RKO (cell line): ENCODE data around the gene TESMIN.

Experiments used
- DNase-seq: peaks from one replicate; pipeline ENCODE4 v3.0.0-alpha.2; 2016; ENCODE audit warnings: low spot score

TESMIN gene

DNA sequence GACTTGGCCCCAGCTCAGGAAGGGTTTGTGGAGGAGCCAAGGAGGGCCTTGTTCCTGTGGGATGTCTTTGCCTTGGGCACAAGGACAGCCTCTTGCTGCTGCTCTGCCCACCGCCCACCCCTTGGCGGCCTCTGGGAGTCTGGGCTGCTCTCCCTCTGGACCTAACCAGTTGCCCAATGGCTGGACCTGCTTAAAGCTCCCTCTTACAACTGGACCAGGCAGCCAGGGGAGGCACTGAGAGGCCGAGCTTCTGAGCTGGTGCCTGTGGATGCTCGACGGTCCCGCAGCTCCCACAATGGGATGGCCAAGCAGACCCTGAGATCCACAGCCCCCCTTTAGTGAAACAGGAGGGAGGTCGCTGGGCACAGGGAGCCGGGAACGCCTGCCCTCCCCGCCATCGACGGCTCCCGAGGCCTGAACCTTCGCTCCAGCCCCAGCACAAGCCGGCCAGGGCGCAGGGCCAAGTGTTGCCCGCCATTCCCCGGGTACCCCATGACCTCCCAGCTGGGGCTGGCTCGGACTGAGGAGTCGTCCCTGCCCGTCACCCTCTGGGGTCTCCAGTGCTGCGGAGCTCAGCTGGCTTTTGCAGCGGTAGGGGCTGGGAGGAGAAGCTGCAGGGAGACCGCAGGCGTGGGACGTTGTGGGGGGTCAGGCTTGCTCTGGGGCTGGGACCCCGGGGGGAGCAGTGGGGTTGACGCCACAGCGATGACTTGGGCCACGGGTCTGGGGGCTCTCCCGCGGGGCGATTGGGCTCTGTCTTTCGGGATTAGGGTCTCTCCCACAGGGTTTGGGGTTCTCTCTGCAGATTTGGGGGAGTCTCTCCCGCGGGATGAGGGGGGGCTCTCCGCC lies 67.6 kb downstream of the TESMIN start:
- no peak for DNase-seq

GRCh38 chr11:68683121-68683520 lies 68.2 kb downstream of the TESMIN start:
- no peak for DNase-seq

DNA sequence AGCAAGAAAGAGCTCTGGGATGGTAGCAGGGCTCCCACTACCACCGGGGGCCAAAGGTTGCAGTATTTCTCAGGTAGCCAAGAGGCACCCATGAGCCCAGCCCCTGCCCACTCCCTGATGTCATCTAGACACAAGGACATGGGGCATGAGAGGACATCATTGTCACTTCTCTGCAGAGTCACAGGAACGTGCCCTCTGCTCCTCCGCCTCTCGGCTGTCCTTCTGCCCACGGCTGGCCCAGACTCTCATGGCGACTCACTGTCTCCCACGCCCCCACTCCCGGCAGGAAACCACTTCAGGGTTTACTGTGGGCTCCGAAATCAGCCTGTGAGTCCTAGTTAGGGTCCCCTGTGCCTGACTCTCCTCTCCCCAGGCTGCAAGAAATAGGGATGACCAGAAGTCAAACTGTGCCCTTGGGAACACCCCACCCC lies 68.8 kb downstream of the TESMIN start:
- no peak for DNase-seq

GRCh38 chr11:68680541-68681231 lies 70.6 kb downstream of the TESMIN start:
- DNase-seq, result no peak

DNA sequence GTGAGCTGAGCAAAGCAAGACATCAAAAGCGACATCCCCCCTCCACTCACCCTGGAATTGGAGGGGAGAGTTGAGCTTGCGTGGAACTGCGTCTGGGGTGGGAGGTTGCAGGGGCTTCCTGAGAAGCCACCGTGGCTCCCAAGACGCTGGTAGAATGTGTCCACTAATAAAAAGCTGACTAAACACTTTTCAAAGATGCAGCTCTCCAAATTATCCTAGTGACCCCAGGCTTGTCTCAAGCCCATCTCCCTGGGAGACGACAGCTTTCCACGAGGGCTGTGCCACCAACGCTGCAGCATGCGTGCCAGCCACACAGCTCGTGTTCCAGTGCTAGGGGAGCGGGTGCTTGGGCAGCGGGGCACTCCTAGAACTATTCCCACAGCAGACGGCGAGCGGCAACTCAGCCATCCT lies 73.3 kb downstream of the TESMIN start:
- no peak for DNase-seq

GRCh38 chr11:68677432-68677831 lies 73.9 kb downstream of the TESMIN start:
- DNase-seq, result peak; percentile 88

DNA sequence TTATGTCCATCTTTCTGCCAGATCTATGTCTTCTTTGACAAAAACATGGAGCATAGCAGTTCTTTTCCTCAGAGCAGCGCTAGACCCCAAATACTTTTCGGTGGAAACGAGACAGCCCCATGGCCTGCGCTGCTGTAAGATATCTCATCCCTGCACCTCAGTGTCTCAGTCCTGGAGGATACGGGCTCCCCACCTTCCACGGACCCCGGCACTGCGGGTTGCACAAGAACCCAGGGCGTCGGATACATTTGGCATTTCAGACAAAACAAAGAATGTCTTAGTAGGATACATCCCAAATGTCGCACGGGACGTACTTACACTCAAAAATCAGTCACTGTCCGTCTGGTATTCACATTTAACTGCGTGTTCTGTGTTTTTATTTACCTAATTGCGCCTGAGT lies 76.9 kb downstream of the TESMIN start:
- DNase-seq, result no peak

DNA sequence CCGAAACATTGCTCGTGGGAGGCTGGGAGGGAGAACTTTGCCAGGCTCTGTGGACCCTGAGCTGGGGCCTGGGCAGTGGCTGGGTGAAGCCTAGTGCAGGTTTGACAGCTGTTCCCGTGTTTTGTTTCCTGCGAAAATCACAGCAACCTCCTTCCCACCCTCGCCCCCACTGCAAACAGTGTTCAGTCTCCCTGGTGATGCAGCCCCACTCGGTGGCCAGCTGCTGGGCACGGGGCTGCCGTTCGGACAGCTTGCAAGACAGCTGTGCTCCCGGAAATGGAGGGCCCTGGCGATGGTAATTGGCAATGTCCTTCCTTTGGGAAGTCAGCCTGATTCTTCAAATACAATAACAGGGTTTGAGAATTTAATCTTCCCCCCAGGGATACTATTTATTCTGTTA lies 77.3 kb downstream of the TESMIN start:
- DNase-seq, result no peak

DNA sequence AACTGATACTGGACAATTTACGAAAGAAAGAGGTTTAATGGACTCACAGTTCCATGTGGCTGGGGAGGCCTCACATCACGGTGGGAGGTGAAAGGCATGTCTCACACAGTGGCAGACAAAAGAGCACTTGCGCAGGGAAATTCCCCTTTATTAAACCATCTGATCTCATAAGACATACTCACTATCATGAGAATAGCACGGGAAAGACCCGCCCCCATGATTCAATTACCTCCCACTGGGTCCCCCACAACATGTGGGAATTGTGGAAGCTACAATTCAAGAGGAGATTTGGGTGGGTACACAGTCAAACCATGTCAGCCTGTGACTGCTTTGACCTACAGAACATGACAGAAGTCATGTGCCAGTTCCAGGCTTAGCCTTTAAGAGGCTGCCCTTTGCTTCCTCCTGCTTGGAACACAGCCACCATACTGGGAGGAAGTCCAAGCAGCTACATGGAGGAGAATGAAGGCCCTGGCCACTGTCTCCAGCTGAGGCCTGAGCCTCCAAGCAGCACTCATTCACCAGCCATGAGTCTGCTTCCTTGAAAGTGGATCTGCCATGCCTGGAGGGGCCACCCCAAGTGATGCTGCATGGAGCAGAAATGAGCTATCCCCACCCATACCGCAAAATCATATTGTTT lies 77.9 kb downstream of the TESMIN start:
- no peak for DNase-seq

- DNase-seq, result no peak
These were observed 80.9 kb downstream of the TESMIN start for GRCh38 chr11:68670208-68670992.

DNA sequence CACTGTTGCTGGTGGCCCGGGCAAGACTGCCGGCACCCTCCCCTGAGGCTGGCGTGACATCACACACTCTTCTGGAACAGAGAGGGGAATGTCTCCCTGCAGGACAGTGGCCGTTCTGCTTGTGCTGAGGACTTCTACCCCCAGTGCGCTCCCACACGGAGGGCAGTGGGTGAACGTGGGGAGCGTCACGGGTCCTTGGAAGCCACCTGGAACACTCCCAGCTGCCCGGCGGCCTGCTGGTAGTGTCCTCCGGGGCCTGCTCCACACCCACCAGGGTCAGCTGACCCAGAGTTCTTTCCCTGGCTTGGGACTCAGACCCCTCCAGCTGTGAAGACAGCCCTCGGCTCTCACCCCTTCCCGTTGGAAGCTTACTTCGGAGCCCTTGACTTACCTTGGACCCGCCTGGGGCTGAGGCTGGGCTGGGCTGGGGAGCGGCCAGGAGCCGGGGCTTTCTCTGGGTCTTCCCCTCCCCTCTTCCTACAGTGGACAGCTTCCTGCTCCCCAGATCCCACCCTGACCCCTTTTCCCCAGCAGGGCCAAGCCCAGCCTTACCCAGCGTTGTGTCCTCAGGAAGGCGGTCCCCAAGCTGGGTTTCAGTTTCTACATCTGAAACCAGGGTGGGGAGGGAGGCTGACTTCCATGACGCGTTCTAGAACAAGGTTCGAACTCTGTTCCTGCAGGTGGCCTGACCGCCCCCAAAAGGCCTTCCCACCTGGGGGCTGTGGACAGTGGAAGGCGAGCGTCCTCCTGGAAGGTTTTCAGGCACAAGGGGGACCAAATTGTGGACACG lies 81.8 kb downstream of the TESMIN start:
- DNase-seq, result no peak

GRCh38 chr11:68667511-68668500 lies 83.5 kb downstream of the TESMIN start:
- no peak for DNase-seq

GRCh38 chr11:68666849-68667248 lies 84.5 kb downstream of the TESMIN start:
- no peak for DNase-seq

DNA sequence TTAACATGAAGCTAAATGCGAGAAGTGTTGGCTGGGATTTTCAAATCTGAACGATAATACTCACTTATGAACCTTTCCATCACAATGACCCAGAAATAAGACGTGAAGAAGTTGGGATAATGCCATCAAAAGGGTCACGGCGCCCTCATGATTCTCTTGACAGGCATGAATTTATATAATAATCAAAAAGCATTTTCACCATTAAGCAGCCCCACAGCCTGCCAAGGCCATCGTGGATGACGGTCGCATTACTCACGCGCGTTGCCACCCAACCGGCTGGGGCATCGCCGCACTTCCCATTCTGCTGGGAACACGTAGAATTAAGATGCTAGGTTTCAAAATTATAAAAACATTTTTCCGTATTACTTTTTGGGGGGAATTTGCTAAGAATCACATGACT lies 85.9 kb downstream of the TESMIN start:
- DNase-seq, result no peak

GRCh38 chr11:68664906-68665305 lies 86.4 kb downstream of the TESMIN start:
- DNase-seq, result no peak

DNA sequence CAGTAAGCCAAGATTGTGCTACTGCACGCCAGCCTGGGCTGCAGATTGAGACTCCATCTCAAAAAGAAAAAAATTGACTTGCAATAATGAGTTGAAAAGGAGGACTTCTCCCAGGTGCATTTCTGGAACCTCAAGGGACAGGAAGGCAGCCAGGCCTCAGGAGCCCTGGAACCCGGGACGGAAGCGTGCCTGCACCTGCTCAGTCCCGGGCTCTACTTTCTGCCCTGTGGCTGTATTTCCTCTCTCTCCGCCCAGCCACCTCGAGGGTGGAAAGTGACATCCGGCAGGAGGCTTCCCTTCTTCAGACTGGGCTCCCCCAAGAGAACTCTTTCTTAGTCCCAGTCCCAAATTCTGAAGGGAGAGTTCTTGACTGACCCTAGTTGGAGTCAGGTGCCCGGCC lies 87.2 kb downstream of the TESMIN start:
- DNase-seq, result no peak

GRCh38 chr11:68663482-68664010 lies 87.8 kb downstream of the TESMIN start:
- no peak for DNase-seq

DNA sequence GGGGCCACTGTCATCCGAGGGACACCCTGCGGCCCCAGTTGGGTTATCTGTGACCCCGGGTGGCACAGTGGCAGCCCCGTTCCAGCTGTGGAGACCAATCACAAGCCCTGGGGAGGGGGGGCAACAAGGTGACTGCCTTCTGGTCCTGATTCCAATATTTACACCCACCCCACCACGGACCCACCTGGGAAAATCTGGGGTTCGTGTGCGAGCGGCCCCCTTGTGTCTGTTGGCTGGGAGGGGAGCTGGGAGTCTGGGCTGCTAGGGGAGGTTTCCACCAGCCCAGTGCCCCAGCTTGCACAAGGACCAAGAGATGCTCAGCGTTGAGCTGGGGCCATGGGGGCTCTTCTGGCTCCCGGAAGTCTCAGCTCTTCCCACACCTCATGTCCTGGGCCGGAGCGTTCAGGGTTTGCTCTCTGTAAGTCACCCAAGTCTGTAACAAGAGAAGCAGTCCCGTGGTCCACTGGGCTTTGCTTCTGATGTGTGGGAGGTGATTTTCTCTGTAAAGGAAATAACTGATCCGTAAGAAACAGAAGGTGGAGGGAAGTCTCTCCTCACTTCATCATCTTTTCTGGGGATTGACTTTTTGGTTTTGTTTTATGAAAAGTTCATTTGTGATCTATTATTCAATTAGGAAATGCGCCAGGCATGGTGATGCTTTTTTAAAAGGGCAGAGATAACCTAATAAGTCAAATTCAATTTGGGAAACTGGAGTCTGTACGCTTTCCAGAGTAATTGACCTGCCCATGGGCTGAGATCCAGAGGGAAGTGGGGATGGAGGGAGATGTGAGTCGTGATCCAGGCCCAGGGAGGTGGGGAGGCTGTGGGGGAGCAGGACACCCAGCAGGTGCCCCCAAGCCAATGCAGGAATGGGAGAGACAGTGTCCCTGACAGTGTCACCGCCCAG lies 89.4 kb downstream of the TESMIN start:
- no peak for DNase-seq

- DNase-seq, result no peak
These were observed 90.3 kb downstream of the TESMIN start for GRCh38 chr11:68661014-68661413.
